CD4-positive, alpha-beta T cell treated with Interleukin-6 for 4 hours (primary cell): ENCODE data around the gene NCKAP5.

Source experiments
- DNase-seq: peaks from one replicate; pipeline ENCODE4 v3.0.0-alpha.2; 2020; ENCODE audit warnings: mixed read lengths

Gene NCKAP5

DNA sequence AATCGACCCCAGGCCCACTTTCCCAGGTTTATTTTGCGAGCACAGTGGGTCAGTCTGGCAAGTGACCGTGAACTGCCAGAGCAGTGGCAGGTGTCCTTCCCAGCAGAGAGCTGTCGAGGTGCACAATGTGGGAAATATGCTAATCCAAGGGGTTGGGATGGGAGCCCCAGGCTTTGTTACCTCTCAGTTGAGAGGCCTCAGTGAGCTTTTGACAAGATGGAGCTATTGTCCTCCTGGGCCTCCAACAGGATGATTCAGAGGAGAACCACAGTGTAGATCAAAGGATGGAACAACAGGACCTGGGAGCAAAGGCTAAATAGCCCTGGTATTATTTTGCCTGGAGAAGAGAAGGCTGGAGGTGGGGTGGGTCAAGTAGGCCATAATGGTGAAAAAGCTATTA is 150.8 kb downstream of the NCKAP5 start:
- no peak for DNase-seq

DNA sequence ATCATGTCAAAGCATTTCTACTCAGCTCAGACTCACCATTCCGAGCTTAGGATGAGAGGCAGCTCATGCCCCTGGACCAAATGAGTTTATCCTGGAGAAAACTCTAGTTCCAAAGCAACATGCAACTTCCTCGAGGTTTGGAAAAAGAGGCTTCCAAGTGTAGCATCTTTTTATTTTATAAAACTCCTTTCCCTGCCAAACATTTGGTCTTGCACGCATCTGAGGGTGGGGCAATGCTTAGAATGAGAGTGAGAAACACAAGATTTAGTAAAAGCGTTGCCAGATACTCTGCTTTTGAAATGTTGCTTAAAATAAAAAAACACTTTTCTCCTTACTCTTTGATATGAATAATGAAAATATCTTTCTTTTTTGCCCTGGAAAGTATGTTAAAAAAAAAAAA is 151.5 kb downstream of the NCKAP5 start:
- DNase-seq, result no peak

DNA sequence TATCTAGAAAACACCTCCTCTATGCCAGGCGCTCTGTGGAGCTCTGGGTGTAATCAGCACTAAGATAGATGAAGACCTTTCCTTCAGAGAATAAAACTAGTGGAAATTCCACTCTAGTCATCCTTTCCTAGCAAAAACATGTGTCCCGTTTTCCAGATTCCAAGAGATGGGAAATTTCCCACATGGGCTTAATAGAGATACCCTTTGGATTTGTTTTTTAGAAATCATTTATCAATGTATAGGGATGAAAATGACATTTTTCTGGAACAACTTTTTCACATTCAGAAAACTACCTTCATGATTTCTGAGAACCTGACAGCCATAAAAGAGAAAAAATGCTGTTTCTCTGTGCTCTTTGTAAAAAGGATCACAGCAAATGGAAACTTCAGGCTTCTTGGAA is 152.1 kb downstream of the NCKAP5 start:
- no peak for DNase-seq

DNA sequence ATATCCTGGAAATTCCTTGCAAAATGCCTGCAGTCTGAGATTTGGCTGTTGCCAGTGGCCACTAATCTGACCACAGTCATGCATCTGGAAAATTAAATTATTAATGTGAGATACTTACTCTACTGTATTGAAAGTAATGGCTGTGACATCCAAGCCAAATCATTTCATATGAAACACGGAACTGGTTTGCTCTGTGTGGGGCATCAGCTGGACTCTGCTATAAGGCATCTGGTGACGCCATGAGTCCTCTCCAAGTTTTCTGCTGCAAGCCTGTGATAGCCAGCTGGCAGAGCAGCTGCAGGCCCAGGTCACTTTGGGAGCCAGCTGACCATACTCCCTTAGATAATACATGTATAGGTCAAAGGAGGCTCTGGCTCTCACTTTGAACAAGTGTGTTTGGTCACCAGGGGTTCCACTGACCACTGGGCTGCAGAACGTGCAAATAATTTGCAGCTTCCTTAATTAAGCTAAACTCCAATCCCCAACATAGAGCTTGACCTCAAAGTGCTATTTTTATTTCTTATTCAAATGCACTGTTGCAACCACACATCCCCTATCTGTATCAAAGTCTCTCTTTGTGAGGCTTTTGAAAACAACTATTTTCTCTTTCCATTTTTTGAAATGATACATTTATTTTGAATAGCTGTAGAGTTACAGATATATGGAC is 152.9 kb downstream of the NCKAP5 start:
- no peak for DNase-seq

DNA sequence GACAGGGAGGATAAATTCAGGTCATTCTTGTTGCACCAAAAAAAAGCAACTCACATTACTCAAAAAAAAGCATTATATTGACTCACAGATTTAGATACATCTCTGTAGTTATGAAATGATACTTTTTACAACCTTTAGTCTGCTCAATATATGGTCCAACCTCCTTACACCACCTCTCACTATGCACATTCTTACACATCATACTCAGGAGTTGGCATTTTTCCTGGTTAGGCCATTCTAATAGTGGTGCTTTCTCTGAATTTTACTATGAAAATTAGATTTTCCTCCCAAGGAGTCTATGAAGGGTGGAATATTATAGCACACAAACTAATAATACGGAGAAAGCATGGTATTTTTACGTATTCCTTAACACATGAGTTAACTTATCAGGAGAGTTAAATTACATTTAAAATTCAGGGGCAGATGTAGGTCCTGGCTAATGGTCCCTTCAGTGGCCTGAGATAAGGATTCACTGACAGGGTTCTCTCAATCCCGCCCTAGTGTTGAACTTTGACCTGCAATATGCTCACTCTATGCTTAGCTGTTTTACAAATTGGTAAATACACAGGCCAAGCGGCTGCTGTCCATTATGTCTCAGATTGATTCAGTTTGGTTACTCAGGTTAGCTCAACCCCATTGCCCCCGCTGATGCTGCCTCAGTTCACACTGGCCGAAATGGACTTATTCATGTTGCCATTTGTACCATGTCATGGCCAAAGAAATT is 153.6 kb downstream of the NCKAP5 start:
- DNase-seq, result no peak

DNA sequence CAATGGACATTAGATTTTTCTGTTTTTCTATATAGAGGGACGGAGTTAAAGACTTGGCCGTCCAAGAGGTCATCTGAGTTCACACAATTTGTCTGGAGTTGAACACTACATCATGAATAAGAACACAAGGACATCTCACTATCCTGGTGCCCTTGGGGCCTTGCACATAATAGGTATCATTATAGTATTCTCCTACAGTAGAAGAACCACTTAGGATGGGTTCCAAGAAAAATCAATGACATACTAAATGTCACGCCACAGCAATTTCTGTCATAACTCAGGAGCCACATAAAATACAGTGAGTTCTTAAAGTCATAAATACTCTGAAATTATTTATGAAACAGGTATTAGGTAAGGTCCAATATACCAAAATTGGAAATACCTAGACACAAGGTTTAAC is 154.4 kb downstream of the NCKAP5 start:
- DNase-seq, result no peak

DNA sequence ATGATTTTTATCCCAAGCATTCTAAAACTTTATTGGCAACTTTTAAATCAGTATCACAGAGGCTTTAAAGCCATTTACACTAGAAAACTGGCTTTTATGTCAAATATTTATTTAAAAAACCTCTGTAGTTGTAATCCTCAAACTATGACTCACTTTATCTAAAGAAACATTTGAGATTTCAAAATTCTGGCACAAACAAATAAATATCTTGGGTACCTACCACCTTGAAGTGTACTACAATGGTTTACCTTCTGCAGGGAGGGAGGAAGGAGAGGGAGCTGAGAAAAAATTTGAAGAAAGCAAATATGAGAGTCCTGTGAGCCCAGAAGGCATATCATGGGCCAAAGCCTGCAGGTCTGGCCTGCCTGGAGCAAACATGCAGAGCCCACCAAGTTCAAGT is 155.6 kb downstream of the NCKAP5 start:
- DNase-seq, result no peak

DNA sequence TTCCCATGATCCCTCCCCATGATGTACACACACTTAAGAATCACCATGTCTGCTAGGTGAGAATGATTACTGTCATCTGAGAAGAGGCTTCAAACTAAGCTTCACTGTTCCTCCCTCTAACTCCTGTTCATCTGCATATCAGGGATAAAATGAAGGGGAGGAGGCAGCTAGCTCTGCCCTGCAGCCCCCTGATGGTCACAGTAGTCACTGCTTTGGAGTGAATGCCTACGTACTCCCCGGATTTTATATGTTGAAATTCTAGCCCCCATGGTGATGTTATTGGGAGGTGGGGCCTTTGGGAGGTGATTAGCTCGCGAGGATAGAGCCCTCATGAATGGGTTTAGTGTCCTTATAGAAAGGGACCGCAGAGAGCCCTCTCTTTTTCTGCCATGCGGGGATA is 156.4 kb downstream of the NCKAP5 start:
- DNase-seq, result no peak

DNA sequence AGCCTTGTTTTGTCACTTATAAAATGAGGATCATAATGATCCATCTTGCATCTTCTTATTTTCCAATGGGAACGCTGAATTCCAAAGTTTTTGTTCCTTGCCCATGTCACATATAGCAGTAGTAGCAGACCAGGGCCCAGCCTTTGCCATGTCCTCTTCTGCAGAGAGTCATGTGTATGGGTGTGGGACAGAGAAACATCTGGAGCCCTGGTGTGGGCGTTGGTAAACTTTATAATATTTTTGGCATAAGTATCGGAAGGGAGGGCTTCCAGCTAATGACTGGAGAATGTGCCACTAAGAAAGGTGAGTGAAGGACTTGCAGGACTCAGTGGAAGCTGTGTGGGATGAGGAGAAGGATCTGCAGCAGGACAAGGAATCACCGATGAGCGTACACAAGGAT is 157.2 kb downstream of the NCKAP5 start:
- DNase-seq, result no peak

DNA sequence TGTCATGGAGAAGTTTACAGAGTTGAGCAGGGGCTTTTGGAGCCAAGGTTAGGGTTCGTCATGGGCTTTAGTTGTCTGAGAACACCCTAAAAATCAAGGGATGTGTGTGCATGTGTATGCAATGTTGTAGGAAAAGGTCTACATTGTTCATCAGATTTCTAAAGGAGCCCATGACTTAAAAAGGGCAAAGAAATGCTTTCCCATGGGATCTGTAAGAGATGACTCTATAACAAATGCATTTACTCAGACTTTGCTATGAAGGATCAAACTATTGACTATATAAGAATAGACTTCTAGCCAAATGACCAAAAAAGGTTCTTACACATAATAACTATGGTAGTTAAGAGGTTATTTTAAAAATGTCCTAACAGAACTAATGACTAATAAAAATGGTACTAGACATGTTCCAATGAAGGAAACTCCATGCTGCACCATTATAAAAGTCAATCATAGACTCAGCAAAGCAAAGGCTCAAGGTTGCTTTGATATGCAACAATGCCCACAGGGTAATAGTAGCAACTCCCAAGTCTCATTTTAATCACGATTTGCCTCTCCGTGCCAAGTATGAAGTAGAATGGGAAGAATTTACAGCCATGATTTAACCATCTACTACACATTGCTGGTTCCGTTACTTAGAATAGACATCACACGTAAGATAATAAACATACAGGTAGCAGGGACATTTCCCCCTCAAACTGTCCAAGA is 158.5 kb downstream of the NCKAP5 start:
- DNase-seq, result no peak

DNA sequence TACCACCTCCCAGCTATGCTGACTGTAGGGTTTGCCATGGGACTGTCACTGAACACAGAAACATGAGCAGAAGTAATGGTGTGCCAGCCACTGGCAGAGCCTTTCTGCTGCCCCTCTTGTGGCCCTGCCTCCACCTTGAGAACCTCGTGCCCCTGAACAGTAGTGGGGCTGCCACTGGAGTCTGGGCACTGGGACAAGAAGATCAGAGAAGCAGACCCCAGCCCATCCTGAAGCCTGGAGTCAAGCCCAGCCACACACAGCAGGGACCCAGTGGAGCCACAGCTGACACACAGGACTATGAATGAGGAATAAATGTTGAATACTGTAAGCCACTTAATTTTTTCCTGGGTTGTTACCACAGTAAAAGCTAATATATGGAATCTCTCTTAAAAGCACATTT is 159.6 kb downstream of the NCKAP5 start:
- DNase-seq, result no peak

DNA sequence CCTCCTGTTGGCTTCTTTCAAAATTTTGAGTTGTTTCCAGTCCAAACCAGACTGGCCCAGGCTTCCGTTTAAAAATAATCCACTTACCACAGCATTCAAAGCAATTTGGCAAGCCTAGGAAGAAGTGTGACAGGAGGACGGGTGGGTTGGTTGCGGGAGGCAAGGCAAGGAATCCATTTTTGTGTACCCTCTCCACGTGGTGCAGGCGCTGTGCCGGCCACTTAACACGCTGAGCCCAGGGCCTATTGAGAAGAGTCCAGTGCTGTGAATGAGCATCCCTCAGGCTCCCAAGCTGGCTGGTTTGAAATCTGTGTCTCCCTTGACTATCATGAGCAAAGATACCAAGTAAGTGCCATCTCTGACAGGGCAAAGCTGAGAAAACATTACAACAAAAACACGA is 160.9 kb downstream of the NCKAP5 start:
- DNase-seq, result no peak

DNA sequence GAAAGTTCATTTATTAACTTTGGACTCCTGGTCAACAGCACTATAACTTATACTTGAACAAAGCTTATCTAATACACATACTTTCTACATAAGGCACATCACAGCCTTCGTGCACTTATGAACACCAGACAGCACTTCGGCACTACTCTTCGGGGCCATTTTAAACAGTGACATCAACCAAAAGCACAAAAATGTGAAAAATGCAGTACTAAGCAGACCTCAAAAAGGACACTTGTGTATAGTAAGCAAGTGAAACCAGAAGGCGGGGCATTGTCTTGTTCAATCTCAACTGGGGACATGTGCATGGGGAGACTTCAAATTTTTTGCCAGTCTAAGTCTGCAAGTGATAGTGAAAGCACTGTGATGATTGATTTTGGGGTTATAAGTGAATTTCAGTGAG is 163.0 kb downstream of the NCKAP5 start:
- no peak for DNase-seq

DNA sequence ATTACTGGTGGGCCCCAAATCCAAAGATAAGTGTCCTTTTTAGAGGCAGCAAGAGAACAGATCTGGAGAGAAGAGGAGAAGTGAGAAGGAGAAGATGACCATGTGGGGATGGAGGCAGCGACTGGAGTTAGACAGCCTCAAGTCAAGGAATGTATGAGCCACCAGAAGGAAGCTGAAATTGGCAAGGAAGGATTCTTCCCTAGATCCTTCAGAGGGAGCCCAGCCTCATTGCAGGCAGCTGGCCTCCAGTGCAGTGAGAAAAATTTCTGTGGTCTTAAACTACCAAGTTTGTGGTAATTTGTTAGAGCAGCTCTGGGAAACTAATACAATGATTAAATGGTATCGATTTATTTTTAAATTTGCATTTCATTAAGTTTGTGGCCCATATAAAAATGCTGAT is 167.9 kb downstream of the NCKAP5 start:
- DNase-seq, result no peak

DNA sequence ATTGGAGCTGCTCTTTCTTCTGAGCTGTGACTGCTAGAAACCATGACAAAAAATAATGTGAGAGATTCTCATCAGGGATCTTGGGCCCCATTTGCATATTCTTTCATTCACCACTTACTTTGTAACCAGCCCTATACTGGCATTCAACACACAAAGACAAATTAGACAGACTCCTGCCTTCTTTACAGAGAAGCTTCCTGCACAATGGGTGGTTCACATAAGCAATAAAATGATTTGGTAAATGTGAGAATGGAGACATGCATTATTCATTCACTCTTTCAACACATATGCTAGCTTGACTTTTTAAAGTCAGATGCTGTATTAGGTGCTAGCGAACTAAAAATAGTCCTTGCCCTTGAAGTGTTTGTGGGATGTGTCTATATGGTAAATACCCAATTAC is 174.4 kb downstream of the NCKAP5 start:
- no peak for DNase-seq

DNA sequence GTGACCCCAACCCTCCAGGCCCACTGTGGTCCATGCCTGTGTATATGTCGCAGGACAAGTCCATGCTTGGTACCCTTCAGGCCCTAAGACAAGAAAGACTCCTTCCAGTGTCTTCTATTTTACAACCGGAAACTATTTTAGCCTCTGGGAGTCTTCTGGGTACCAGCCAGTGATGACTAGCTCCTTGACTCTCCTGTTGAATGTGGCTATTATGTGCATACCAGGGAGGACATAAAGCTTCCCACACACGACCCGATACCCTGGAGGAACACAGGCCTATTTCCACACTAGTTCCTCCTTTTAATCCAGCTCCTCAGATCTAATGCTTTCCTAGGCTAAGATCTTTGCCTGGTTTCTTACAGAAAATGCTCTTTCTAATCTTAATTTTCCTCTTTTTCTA is 178.1 kb downstream of the NCKAP5 start:
- DNase-seq, result no peak

DNA sequence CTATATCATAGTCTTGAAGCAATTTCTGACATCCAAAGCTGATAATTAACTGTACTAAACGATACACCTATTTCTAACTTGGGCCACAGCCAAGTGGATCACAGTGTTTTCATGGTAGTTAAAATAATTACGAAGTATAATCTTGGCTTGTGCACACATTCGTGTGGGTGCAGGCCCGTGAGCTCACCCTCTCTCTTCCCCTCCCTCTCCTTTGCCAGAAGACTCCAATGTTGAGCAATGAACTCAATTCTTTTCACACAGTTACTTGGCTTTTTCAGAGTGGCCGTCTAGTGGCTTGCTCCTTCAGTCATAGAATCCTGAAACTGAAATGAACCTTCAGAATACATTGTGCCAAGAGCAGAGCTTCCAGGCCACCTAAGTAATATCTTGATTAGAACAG is 178.7 kb downstream of the NCKAP5 start:
- DNase-seq, result no peak

DNA sequence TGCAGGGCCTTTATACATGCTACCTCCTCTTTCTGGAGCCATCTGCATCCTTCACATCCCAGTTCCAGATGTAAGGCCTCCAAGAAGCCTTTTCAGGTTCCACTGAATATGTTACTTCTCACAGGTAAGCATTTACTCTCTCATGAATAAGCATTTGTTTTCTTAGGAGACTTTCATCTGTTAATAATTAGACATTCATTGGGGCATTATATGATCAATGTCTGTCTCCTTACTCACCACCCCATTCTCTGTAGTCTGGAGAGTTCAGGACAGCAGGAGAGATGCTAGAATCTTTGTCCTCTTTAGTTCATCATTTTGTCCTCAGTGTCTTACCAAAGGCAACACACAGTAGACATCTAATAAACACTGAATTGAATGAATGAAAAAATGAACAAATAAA is 185.7 kb downstream of the NCKAP5 start:
- DNase-seq, result no peak

DNA sequence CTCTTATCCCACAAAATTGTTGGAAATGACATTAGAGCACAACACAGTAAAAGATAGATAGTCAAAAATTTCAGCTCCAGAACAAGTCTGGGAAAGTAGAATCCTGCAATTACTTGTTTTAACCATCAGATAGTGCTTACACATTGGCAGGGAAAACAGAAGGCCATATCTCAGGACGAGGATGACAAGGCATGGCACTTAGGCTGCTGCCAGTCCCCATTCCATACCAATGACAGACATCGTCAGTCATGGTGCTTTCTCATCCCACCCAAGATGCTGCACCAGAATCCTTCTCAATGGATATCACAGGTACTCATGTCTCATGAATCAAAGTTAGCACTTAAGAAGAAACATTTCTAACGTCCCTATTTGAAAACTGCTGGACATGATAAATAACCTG is 187.3 kb downstream of the NCKAP5 start:
- DNase-seq, result no peak

DNA sequence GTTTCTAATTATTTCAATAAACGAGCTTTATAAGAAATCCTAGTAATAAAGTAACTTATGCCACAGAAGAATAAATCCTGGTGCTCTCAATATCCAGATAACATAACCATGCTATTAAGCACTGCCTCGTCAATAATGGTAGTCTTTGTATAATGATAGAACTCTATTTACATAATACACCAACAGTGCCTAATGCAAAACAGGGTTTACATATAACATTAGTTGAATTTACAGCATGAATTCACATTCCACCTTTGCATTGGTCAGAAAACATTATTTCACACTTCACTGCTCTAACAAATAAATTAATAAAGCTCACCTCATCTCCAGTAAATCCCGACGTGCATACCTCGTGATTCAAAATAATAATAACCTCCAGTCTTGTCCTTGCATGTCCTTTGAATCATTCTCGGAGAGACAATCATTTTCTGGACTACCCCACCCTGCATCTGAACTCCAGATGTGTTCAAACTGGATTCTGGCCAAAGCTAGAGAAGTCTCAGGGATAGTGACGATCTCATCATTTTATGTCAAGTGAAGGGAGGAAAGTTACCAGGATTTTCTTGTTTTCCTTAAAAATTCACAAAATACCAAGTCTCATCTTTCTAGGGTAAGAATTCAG is 189.2 kb downstream of the NCKAP5 start:
- no peak for DNase-seq

DNA sequence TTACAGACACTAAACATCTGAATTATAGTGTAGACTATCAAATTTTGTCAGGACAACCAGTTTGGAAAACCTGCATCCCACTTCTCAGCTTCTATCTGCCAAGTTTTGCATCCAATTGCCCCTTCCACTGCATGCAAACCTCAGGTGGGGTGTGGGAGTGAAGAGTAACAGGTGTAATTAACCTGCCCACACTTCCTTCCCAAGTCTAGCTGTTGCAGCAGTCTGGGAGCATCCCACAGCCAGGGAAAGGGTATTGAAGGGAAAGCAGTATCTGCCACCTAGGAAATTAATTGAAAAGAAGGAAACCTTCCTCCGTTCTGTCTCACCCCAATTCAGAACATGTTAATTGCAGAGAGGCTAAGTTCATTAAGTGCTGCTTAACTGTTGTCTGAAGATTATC is 189.9 kb downstream of the NCKAP5 start:
- DNase-seq, result no peak

DNA sequence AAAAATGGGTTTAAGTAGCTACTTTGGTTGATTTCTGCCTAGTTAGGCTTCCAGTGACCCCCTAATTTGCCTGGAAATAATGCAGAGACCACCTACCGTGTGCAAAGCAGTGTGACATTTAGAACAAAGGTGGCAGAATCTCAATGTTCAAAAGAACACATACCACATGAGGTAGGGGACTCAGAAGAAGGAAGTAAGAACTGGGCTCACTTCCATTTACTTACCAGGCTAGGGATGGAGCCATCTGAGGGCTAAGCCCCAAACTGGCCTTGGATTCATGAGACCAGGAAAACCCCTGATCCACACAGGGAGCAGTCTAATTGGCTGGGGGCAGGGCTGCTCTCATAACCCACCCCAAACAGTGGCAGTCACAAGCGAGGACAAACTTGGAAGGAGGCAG is 190.7 kb downstream of the NCKAP5 start:
- DNase-seq, result no peak

DNA sequence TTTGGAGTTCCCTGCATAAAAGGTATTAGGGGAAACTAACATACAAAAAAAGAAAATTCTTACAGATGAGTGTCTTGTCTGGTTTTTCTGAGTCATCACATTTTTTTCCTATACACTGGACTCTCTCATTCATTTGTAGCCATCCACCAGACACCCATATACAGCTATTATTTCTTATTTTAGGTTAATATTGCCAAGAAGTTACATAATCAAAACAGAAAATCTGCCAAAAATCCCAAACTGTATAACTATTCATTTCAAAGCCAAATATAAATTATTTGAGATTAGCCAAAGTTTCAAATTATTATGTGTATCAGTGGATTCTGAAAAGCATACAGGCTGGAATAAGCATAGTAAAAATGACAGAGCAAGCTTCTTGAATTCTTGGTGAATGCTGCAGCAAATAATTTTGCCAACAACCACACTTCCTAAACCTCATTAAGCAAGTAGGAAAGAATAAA is 191.2 kb downstream of the NCKAP5 start:
- no peak for DNase-seq

DNA sequence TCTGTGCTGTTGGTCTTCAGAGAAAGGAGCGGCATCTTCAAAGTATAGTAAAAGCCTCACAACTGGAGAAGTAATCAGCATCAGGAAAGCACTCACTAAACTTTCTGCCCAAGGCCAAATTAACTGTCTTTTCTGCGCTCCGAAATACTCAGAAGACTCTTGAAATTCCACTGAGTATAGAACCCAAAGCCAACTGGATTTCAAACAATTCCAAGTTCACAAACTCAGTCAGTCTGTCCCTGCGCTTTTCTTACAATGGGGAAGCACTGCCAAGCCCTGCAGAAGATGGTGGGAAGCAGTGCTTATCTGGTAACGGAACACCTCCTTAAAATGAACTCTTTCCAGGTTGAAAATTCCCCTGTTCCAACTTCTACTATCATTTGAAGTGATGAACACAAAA is 193.5 kb downstream of the NCKAP5 start:
- DNase-seq, result no peak
